Measurements from ENCODE around the gene GRIK5.

The GRIK5 gene

DNA sequence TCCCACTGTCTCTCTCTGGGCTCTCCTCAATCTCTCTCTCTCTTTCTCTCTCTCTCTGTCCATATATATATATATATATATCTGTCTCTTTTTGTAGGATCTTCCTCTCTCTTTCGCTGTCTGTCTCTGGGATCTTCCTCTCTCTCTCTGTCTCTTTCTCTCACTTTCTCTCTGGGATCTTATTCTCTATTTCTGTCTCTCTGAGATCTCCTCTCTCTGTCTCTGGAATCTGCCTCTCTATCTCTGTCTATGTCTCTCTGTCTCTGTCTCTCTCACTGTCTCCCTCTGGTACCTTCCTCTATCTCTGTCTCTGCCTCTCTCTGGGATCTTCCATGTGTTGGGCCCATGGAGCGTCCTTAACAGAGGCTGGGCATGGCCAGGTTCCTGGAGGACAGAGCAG lies 79.4 kb downstream of the GRIK5 start:
- no peak for DNase-seq (ENCODE audit: low read depth, low spot score)

- DNase-seq (ENCODE audit: low read depth, low spot score), result no peak
These were observed 80.0 kb downstream of the GRIK5 start for GRCh38 chr19:41990028-41990427.

DNA sequence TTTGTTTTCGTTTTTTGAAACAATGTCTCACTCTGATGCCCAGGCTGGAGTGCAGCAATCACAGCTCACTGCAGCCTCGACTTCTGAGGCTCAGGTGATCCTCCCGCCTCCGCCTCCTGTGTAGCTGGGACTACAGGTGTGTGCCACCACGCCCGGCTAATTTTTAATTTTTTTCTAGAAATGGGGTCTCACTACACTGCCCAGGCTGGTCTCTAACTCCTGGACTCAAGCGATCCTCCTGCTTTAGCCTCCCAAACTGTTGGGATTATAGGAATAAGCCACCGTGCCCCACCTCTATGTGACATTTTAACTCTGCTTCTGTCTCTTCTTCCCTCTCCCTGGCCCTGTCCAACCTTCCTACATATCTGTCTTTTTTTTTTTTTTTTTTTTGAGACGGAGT lies 81.1 kb downstream of the GRIK5 start:
- no peak for DNase-seq (ENCODE audit: low read depth, low spot score)

DNA sequence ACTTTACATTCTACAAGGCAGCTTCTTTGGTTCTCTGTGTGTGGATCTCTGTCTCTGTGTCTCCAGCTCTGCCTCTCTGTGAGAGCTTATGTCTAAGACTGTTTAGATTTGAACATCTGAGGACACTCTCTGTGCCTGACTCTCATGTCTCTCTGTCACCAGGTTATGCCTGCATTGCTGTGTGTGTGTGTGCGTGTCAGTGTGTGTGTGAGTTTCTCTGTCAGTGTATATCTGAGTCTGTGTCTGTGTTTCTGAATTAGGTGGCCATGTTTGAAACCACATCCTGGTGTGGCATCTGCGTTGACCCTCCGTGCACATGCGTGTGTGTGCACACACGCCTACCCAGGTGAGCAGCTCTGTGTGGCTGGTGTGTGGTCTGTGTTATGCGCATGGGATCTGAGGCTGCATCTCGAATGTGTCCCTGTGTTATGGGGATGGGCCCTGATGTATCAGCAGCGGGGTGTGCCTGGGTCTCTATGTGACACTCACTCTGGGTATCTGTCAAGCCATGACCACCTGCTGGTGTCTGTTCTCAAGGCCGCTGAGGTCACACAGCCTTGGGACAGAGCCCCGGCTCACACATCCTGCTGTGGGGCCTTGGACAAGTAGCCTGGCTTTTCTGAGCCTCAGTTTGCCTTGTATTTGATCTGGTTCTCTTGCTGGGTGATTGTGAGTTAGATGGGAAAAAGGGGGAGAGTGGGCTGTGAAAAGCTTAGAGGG lies 82.7 kb downstream of the GRIK5 start:
- no peak for DNase-seq (ENCODE audit: low read depth, low spot score)

DNA sequence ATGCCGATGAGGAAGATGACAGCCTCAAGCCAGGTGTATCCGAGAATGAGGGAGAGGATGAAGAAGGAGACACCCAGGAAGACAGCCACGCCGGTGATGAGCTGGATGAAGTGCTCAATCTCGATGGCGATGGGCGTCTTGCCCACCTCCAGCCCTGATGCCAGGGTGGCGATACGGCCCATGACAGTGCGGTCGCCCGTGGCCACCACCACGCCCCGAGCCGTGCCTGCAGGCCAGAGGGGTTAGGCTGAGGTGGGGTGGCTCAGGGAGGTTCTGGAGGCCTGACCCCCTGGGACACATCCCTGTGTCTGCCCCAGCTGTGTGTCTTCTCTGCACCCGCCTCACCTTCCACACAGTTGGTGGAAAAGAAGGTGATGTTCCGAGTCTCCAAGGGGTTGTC lies 85.0 kb downstream of the GRIK5 start:
- DNase-seq (ENCODE audit: low read depth, low spot score), result no peak

DNA sequence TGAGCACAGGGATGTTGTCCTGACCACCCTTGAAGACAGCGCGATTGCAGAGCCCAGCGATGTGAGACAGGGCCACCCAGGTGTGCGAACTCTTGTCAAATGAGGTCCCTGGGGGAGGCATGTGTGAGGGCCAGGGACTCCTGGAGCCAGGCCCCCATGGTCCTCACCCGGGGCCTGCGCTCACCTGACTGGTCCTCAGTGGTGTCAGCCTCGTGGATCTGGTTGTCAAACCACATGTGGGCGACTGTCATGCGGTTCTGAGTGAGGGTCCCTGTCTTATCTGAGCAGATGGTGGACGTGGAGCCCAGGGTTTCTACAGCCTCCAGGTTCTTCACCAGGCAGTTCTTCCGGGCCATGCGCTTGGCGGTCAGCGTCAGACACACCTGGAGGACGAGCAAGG lies 88.3 kb downstream of the GRIK5 start:
- DNase-seq (ENCODE audit: low read depth, low spot score), result no peak

GRCh38 chr19:41978470-41978869 lies 91.5 kb downstream of the GRIK5 start:
- DNase-seq (ENCODE audit: low read depth, low spot score), result no peak

DNA sequence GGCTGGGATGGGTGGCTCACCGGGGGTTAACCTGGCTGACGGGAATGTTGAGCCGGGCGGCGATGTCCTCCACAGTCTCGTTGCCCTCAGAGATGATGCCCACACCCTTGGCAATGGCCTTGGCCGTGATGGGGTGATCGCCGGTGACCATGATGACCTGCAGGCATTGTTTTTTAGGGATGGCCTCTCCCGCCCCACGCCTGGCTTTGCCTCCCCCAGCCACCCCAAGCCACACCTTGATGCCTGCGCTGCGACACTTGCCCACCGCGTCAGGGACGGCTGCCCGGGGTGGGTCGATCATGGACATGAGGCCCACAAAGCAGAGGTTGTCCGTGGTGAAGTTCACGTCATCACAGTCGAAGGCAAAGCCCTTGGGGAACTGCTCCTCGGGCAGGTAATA lies 92.1 kb downstream of the GRIK5 start:
- DNase-seq (ENCODE audit: low read depth, low spot score), result no peak

DNA sequence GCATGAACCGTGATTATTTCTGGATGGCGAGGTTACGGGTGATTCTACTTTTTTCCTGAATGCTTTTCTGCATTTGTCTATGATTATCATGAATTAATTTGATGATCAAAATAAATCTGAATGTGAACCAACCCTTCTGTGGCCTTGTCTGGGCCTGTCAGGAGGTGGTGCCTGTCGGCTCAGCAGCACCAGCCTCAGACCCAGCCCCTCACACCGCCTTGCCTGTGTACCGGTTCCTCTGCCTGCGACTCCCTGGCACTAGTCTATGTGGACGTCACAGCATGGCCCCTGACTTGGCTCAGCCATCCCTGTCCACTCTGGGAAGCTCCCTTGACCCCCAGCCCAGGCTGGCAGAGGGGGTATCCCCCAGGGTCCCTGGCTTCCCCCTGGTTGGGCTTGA lies 95.4 kb downstream of the GRIK5 start:
- DNase-seq (ENCODE audit: low read depth, low spot score), result no peak

- DNase-seq (ENCODE audit: low read depth, low spot score), result no peak
These were observed 98.6 kb downstream of the GRIK5 start for GRCh38 chr19:41971363-41971762.

GRCh38 chr19:41969772-41970458 lies 100.1 kb downstream of the GRIK5 start:
- DNase-seq (ENCODE audit: low read depth, low spot score), result no peak

- no peak for DNase-seq (ENCODE audit: low read depth, low spot score)
These were observed 101.0 kb downstream of the GRIK5 start for GRCh38 chr19:41968751-41969595.

DNA sequence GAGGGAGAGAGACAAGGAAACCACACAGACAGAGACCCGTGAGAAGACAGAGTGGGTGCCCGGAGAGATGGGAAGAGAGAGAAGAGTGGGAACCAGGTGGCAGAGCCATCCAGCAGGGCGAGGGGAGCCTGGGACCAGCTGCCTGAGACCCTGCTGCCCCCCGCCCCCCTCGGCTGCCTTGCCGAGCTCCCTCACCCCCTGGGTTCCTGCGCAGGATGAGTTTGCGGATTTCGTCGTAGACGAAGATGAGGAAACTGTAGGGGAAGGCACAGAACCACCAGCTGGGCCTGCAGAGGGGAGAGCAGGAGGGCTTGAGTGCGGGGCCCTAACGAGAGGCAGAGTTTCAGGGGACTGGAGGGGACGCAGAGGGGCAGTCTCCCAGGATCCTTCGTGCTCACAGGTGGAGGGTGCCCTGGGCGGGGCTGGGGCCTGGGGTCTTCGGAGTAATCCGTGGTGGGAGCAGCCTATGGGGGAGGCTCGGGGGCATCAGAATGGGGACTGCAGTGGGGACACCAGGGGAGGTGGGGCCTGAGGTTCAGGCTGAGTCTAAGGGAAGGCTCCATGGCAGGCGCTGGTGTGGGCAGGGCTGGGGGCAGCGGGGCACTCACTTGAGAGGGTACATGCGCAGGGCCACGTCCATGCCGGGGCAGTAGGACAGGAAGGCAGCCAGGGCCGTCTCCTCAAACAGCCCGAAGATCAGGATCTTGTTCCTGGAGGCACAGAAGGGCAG lies 102.8 kb downstream of the GRIK5 start:
- no peak for DNase-seq (ENCODE audit: low read depth, low spot score)

DNA sequence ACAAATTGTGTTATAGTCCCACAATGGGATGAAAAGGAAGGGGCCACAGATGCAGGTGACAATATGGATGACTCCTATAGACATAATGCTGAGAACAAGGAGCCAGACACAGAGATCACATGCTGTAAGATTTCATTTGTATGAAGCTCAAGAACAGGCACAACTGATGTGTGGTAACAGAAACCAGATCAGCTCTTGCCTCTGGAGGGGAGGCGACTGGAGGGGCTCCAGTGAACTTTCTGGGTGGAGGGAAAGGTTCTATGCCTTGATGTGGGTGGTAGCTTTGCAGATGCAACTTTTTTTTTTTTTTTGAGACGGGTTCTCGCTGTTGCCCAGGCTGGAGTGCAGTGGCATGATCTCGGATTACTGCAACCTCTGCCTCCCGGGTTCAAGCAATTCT lies 104.9 kb downstream of the GRIK5 start:
- no peak for DNase-seq (ENCODE audit: low read depth, low spot score)

DNA sequence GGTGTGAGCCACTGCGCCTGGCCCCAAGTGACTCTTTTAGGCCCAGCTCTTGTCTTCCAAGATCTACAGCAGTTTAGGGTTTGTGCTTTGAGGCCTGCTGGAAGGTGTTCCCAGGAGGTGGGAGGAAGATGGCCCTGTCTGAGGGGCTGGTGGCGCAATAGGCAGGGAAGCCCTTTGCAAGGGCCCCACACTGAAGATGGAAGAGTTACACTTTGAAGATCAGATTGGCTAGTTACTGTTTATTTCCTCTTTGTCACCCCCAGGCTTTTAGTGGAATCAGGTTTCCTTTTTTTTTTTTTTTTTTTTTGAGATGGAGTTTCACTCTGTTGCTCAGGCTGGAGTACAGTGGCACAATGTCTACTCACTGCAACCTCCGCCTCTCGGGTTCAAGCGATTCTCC lies 109.0 kb downstream of the GRIK5 start:
- DNase-seq (ENCODE audit: low read depth, low spot score), result no peak

DNA sequence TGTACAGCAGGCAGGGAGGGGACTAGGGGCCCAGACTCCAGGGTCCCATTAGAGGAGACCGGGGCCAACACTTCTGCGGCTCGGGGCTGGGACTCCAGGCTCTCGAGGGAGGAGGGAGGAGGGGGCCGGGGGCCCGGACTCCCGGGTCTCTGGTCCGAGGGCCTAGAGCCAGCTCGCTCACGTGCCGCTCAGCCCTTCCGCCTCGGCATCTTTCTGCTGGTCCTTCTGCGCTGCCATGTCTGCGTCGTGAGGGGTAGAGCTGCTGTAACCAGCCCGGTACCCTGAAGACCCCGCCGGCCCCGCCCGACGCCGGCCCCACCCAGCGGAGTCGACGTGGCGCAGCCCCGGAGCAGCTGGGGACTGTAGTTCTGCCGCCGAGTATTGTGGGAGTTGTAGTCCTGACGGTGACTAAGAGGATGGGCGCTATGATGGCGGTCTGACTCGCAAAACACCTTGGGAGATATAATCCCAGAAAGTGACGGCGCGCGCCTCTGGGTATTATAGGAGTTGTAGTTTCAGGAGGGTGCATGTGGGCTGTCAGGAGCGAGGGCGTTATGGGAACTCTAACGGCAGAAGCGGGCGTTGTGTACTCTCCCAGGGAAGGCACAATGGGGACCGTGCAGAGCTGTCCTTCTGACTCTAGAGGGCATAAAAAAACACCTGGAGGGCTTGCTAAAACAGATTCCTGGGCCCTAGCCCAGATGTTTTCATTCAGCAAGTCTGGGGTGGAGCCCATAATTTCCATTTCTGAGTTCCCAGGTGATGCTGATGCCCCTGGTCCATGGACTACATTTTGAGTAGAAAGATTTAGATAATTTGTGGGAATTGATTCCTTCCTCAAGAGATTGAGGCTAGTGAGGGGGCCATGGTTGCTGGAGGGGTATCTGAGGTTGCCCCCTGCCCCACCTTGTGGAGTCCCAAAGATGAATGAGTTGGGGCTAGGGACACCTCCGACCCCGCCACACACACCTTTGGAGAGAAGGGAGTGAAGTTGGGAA lies 110.7 kb downstream of the GRIK5 start, which contains the start of gene RABAC1:
RABAC1 (minus strand) TSS at position 266 of the 998 bp plus-strand sequence; CDS start at position 237, 29 bp downstream.
- DNase-seq (ENCODE audit: low read depth, low spot score), result peak; percentile 68

DNA sequence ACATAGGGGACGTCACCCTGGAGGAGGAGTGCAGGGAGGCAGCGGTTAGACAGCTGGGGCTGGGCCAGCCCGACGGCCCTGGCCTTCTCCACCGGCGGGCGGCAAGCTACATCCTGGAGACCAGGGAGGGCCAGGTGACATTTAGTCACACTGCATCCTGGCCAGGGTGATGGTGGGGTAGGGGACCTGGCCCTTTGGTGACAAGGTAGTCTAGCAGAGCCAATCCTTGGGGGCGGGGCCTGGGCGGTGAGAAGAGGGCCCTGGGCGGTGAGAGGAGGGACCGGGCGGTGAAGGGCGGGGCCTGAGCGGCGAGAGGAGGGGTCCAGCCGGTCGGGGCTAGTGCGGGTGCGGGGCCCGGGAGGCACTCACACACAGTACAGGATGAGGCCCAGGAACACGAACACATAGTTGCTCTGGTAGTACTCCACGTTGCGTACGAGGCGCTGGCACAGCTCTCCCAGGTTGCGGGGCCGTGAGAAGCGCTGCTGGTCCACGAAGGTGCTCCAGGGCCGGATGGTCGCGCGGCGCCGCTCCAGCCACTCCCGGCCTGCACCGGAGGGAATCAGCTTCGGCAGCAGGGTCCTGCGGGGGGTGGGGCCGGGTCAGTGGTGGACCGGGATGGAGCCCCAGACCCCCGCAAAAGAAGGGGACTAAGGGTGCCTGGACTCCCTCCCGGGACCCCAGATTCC lies 111.5 kb downstream of the GRIK5 start:
- DNase-seq (ENCODE audit: low read depth, low spot score), result peak; percentile 36

GRCh38 chr19:41957838-41958366 lies 112.1 kb downstream of the GRIK5 start:
- peak; percentile 51 for DNase-seq (ENCODE audit: low read depth, low spot score)

- DNase-seq (ENCODE audit: low read depth, low spot score), result no peak
These were observed 112.7 kb downstream of the GRIK5 start for GRCh38 chr19:41957161-41957837.

Measured in brain pericyte (primary cell).